ENCODE results near the gene TMEM132C.

GRCh38 chr12:128664501-128664900 is 397.5 kb downstream of the TMEM132C start:
- TF ChIP-seq POLR2AphosphoS5 (IDR thresholded peaks at IDR 0.05; ENCODE audit: low read depth, low read length) = no peak
- no peak for TF ChIP-seq SIN3A (IDR thresholded peaks at IDR 0.05; ENCODE audit: borderline replicate concordance, insufficient read depth, low read length)
- no peak for TF ChIP-seq TAF1 (IDR thresholded peaks at IDR 0.05; ENCODE audit: borderline replicate concordance, insufficient read depth, low read length)
- TF ChIP-seq REST (IDR thresholded peaks at IDR 0.05; ENCODE audit: insufficient read depth in 1 of 2, low read depth in 2 of 2, low read length in 2 of 2) = no peak
- TF ChIP-seq FOXP2 (optimal IDR thresholded peaks at IDR 0.05; ENCODE audit: borderline replicate concordance, extremely low read depth, extremely low read length, insufficient read depth) = no peak
